NOMO-1 treated with DMSO at 0.1 percent for 48 hours (cell line): Measurements from ENCODE around the gene NPW.
"Not testable (repeated sequence)": the region's sequence is repeated elsewhere in the genome, so short reads cannot be mapped to it uniquely, and the experiment has no call there.

Source experiments
- DNase-seq: peaks from one replicate; lab custom pipeline; 2025; ENCODE audit not compliant: unreplicated experiment; lab: John Stamatoyannopoulos, UW

NPW gene

GRCh38 chr16:2001456-2002355 is 17.9 kb upstream of the NPW start:
- DNase-seq, result no peak

GRCh38 chr16:2002406-2003230 is 17.0 kb upstream of the NPW start:
- DNase-seq, result no peak

- no peak for DNase-seq
These were observed 16.3 kb upstream of the NPW start for GRCh38 chr16:2003231-2003826.

GRCh38 chr16:2003827-2004641 is 15.6 kb upstream of the NPW start:
- DNase-seq, result peak; percentile 73

- no peak for DNase-seq
These were observed 14.6 kb upstream of the NPW start for GRCh38 chr16:2004795-2005517.

GRCh38 chr16:2005646-2006045 is 13.9 kb upstream of the NPW start:
- no peak for DNase-seq

- DNase-seq, result no peak
These were observed 13.3 kb upstream of the NPW start for GRCh38 chr16:2006317-2006716.

GRCh38 chr16:2007081-2007836 is 12.3 kb upstream of the NPW start:
- no peak for DNase-seq

- DNase-seq, result peak; percentile 25
These were observed 11.5 kb upstream of the NPW start for GRCh38 chr16:2008009-2008526.

GRCh38 chr16:2008631-2009163 is 10.9 kb upstream of the NPW start:
- peak; percentile 31 for DNase-seq

- DNase-seq, result no peak
These were observed 10.3 kb upstream of the NPW start for GRCh38 chr16:2009164-2009711.

- peak; percentile 77 for DNase-seq
These were observed 9.6 kb upstream of the NPW start, which contains the start of gene ZNF598 for GRCh38 chr16:2009791-2010510. ZNF598 (minus strand) TSS chr16:2009821.

GRCh38 chr16:2011726-2012125 is 7.9 kb upstream of the NPW start:
- not testable (repeated sequence) for DNase-seq

GRCh38 chr16:2013527-2013926 is 6.1 kb upstream of the NPW start:
- DNase-seq, result no peak

GRCh38 chr16:2015117-2015946 is 4.3 kb upstream of the NPW start:
- DNase-seq, result peak; percentile 90

GRCh38 chr16:2015947-2016208 is 3.7 kb upstream of the NPW start:
- no peak for DNase-seq

GRCh38 chr16:2016407-2016922 is 3.1 kb upstream of the NPW start:
- DNase-seq, result no peak
